ENCODE measurements around the gene DEAF1. TPM values are rescaled to one million over a fixed set of nuclear protein-coding genes. Genes with fewer than 3 reads are reported as not detected.

The DEAF1 gene
- polyA plus RNA-seq, 2 donors: 20.3 to 42.4 TPM

- no peaks in the 10 kb centered on the region for H3K27me3 ChIP-seq (ENCODE audit: control insufficient read depth in 1 of 2, insufficient read depth in 2 of 2, low read length in 2 of 2)
- H3K4me1 ChIP-seq (ENCODE audit: control insufficient read depth in 2 of 2, insufficient read depth in 2 of 2, low read length in 1 of 2): peaks cover 5 to 31% of the 10 kb centered on the region in 2 donors
- peak overlapping the region; percentile 91 for H3K27ac ChIP-seq (ENCODE audit: low read depth in 2 of 2, low read length in 1 of 2)
- H3K4me3 ChIP-seq (ENCODE audit: low read depth in 1 of 2, low read length in 2 of 2): peak overlapping the region; percentile 58 to 85
- WGBS, 2 donors: 56 to 57% methylated on average over 16 of the region's 16 CpGs
- H3K36me3 ChIP-seq (ENCODE audit: control insufficient read depth in 2 of 2, insufficient read depth in 2 of 2, low read length in 1 of 2): peaks cover 0 to 20% of the 10 kb centered on the region in 2 donors
- H3K9me3 ChIP-seq (ENCODE audit: control insufficient read depth in 2 of 2, insufficient read depth in 1 of 2, low read depth in 1 of 2, low read length in 1 of 2): no peaks in the 10 kb centered on the region
Observed at GRCh38 chr11:707817-708420, 12.9 kb upstream of the DEAF1 start.

GRCh38 chr11:706957-707816 lies 12.2 kb upstream of the DEAF1 start:
- 26 to 30% methylated on average over 24 to 30 of the region's 30 CpGs for WGBS, 2 donors
- H3K36me3 ChIP-seq (ENCODE audit: control insufficient read depth in 2 of 2, insufficient read depth in 2 of 2, low read length in 1 of 2): peaks cover 0 to 21% of the 10 kb centered on the region in 2 donors

GRCh38 chr11:706439-706956 lies 11.5 kb upstream of the DEAF1 start:
- peaks cover 0 to 27% of the 10 kb centered on the region in 2 donors for H3K36me3 ChIP-seq (ENCODE audit: control insufficient read depth in 2 of 2, insufficient read depth in 2 of 2, low read length in 1 of 2)
- H3K27me3 ChIP-seq (ENCODE audit: control insufficient read depth in 1 of 2, insufficient read depth in 2 of 2, low read length in 2 of 2): no peaks in the 10 kb centered on the region
- WGBS, 2 donors: 4 to 6% methylated on average over 19 to 22 of the region's 22 CpGs
- peaks cover 6 to 37% of the 10 kb centered on the region in 2 donors for H3K4me1 ChIP-seq (ENCODE audit: control insufficient read depth in 2 of 2, insufficient read depth in 2 of 2, low read length in 1 of 2)
- peak overlapping the region; percentile 58 to 85 for H3K4me3 ChIP-seq (ENCODE audit: low read depth in 1 of 2, low read length in 2 of 2)
- H3K27ac ChIP-seq (ENCODE audit: low read depth in 2 of 2, low read length in 1 of 2): peak overlapping the region; percentile 91
- H3K9me3 ChIP-seq (ENCODE audit: control insufficient read depth in 2 of 2, insufficient read depth in 1 of 2, low read depth in 1 of 2, low read length in 1 of 2): peaks cover 0 to 2% of the 10 kb centered on the region in 2 donors

More at GRCh38 chr11:706957-707816, 12.2 kb upstream of the DEAF1 start:
- no peaks in the 10 kb centered on the region for H3K9me3 ChIP-seq (ENCODE audit: control insufficient read depth in 2 of 2, insufficient read depth in 1 of 2, low read depth in 1 of 2, low read length in 1 of 2)
- H3K27ac ChIP-seq (ENCODE audit: low read depth in 2 of 2, low read length in 1 of 2): peak overlapping the region; percentile 91
- H3K27me3 ChIP-seq (ENCODE audit: control insufficient read depth in 1 of 2, insufficient read depth in 2 of 2, low read length in 2 of 2): no peaks in the 10 kb centered on the region
- peak overlapping the region; percentile 58 to 85 for H3K4me3 ChIP-seq (ENCODE audit: low read depth in 1 of 2, low read length in 2 of 2)
- H3K4me1 ChIP-seq (ENCODE audit: control insufficient read depth in 2 of 2, insufficient read depth in 2 of 2, low read length in 1 of 2): peaks cover 6 to 35% of the 10 kb centered on the region in 2 donors

- H3K27me3 ChIP-seq (ENCODE audit: control insufficient read depth in 1 of 2, insufficient read depth in 2 of 2, low read length in 2 of 2): no peaks in the 10 kb centered on the region
- H3K4me1 ChIP-seq (ENCODE audit: control insufficient read depth in 2 of 2, insufficient read depth in 2 of 2, low read length in 1 of 2): peaks cover 6 to 37% of the 10 kb centered on the region in 2 donors
- peaks cover 0 to 2% of the 10 kb centered on the region in 2 donors for H3K9me3 ChIP-seq (ENCODE audit: control insufficient read depth in 2 of 2, insufficient read depth in 1 of 2, low read depth in 1 of 2, low read length in 1 of 2)
- 6 to 9% methylated on average over 53 to 90 of the region's 90 CpGs for WGBS, 2 donors
- H3K4me3 ChIP-seq (ENCODE audit: low read depth in 1 of 2, low read length in 2 of 2): peak within 1 kb of the TSS; percentile 58 to 85
- H3K36me3 ChIP-seq (ENCODE audit: control insufficient read depth in 2 of 2, insufficient read depth in 2 of 2, low read length in 1 of 2): peaks cover 0 to 25% of the 10 kb centered on the region in 2 donors
- peak within 1 kb of the TSS; percentile 91 to 97 for H3K27ac ChIP-seq (ENCODE audit: low read depth in 2 of 2, low read length in 1 of 2)
Observed at GRCh38 chr11:705646-706438, 10.8 kb upstream of the DEAF1 start, which contains the start of gene EPS8L2. EPS8L2 (plus strand) TSS chr11:706231; CDS start chr11:709408, 3,177 bp downstream.

- H3K36me3 ChIP-seq (ENCODE audit: control insufficient read depth in 2 of 2, insufficient read depth in 2 of 2, low read length in 1 of 2): peaks cover 0 to 21% of the 10 kb centered on the region in 2 donors
- H3K4me1 ChIP-seq (ENCODE audit: control insufficient read depth in 2 of 2, insufficient read depth in 2 of 2, low read length in 1 of 2): peaks cover 6 to 34% of the 10 kb centered on the region in 2 donors
- H3K27ac ChIP-seq (ENCODE audit: low read depth in 2 of 2, low read length in 1 of 2): peak overlapping the region; percentile 91 to 97
- H3K9me3 ChIP-seq (ENCODE audit: control insufficient read depth in 2 of 2, insufficient read depth in 1 of 2, low read depth in 1 of 2, low read length in 1 of 2): peaks cover 0 to 2% of the 10 kb centered on the region in 2 donors
- H3K27me3 ChIP-seq (ENCODE audit: control insufficient read depth in 1 of 2, insufficient read depth in 2 of 2, low read length in 2 of 2): no peaks in the 10 kb centered on the region
- 38 to 40% methylated on average over 26 to 27 of the region's 27 CpGs for WGBS, 2 donors
- H3K4me3 ChIP-seq (ENCODE audit: low read depth in 1 of 2, low read length in 2 of 2): peak overlapping the region; percentile 55 to 58
Observed at GRCh38 chr11:704781-705645, 10.0 kb upstream of the DEAF1 start.

GRCh38 chr11:704228-704674 lies 9.2 kb upstream of the DEAF1 start:
- Histone ChIP-seq H3K27ac (ENCODE audit: low read depth in 2 of 2, low read length in 1 of 2) (peak overlapping the region; percentile 91 to 97), H3K4me1 (ENCODE audit: control insufficient read depth in 2 of 2, insufficient read depth in 2 of 2, low read length in 1 of 2) (peaks cover 4 to 31% of the 10 kb centered on the region in 2 donors), H3K4me3 (ENCODE audit: low read depth in 1 of 2, low read length in 2 of 2) (peak overlapping the region; percentile 4 to 18), H3K9me3 (ENCODE audit: control insufficient read depth in 2 of 2, insufficient read depth in 1 of 2, low read depth in 1 of 2, low read length in 1 of 2) (peaks cover 0 to 2% of the 10 kb centered on the region in 2 donors), H3K27me3 (ENCODE audit: control insufficient read depth in 1 of 2, insufficient read depth in 2 of 2, low read length in 2 of 2) (no peaks in the 10 kb centered on the region), H3K36me3 (ENCODE audit: control insufficient read depth in 2 of 2, insufficient read depth in 2 of 2, low read length in 1 of 2) (peaks cover 0 to 19% of the 10 kb centered on the region in 2 donors)
- 83 to 87% methylated on average over 17 to 18 of the region's 18 CpGs for WGBS, 2 donors

GRCh38 chr11:703506-703905 lies 8.5 kb upstream of the DEAF1 start:
- no peaks in the 10 kb centered on the region for H3K27me3 ChIP-seq (ENCODE audit: control insufficient read depth in 1 of 2, insufficient read depth in 2 of 2, low read length in 2 of 2)
- 83 to 88% methylated on average over 9 of the region's 9 CpGs for WGBS, 2 donors
- H3K9me3 ChIP-seq (ENCODE audit: control insufficient read depth in 2 of 2, insufficient read depth in 1 of 2, low read depth in 1 of 2, low read length in 1 of 2): peaks cover 0 to 2% of the 10 kb centered on the region in 2 donors
- peaks cover 3 to 31% of the 10 kb centered on the region in 2 donors for H3K4me1 ChIP-seq (ENCODE audit: control insufficient read depth in 2 of 2, insufficient read depth in 2 of 2, low read length in 1 of 2)
- peak overlapping the region; percentile 69 to 89 for H3K27ac ChIP-seq (ENCODE audit: low read depth in 2 of 2, low read length in 1 of 2)
- peaks cover 0 to 22% of the 10 kb centered on the region in 2 donors for H3K36me3 ChIP-seq (ENCODE audit: control insufficient read depth in 2 of 2, insufficient read depth in 2 of 2, low read length in 1 of 2)
- no peak overlapping the region for H3K4me3 ChIP-seq (ENCODE audit: low read depth in 1 of 2, low read length in 2 of 2)
